ENCODE data around the gene C4BPB. TPM values are rescaled to one million over a fixed set of nuclear protein-coding genes. Genes with fewer than 3 reads are reported as not detected.

Gene C4BPB
- total and polyA plus RNA-seq, 2 of the 4 experiments (the other 2 are of a cell fraction): not detected

GRCh38 chr1:207059881-207060280 lies 28.8 kb upstream of the C4BPB start:
- BruUV-seq (replicated peaks): no TSS peak
- CTCF ChIA-PET: interaction anchor here (0.8 kb wide), 1 partner anchor 14 kb away, joined by 3 read pairs; no protein-coding TSS in a partner anchor

More at GRCh38 chr1:207059881-207060280, 28.8 kb upstream of the C4BPB start:
- Histone ChIP-seq H3K14ac (replicated peaks; ENCODE audit: low read depth, low read length) (no peak overlapping the region), H3K9me1 (ENCODE audit: insufficient read depth, low read length) (no peaks in the 10 kb centered on the region; the same call in 1 of the 2 replicates), H2AK5ac (ENCODE audit: low read depth, low read length) (no peak overlapping the region), H3K4me1 (ENCODE audit: control insufficient read depth, insufficient read depth, low read length) (no peaks in the 10 kb centered on the region), H3K4me2 (ENCODE audit: low read depth, low read length) (no peak overlapping the region), H2BK120ac (ENCODE audit: low read depth, low read length) (no peak overlapping the region), H3K4ac (ENCODE audit: low read depth, low read length) (no peak overlapping the region), H3K4me3 (ENCODE audit: insufficient read depth, low read depth, low read length) (no peak overlapping the region), H3K18ac (ENCODE audit: low read depth, low read length) (no peak overlapping the region), H4K5ac (ENCODE audit: low read depth, low read length) (no peak overlapping the region), H2BK20ac (ENCODE audit: low read depth, low read length) (no peak overlapping the region), H4K91ac (ENCODE audit: insufficient read depth, low read depth, low read length) (no peak overlapping the region), H2BK15ac (ENCODE audit: low read depth, low read length) (no peak overlapping the region), H3K23ac (ENCODE audit: low read depth, low read length) (no peak overlapping the region), H3K56ac (ENCODE audit: extremely low read depth, insufficient read depth, low read length) (no peak overlapping the region), H4K20me1 (ENCODE audit: insufficient read depth, low read length) (no peaks in the 10 kb centered on the region), H3K36me3 (ENCODE audit: control insufficient read depth, insufficient read depth, low read length) (no peaks in the 10 kb centered on the region), H4K8ac (ENCODE audit: low read depth in 2 of 2, low read length in 2 of 2) (no peak overlapping the region), H2AFZ (replicated peaks; ENCODE audit: low read length, poor library complexity) (no peak overlapping the region), H2BK5ac (ENCODE audit: low read depth, low read length, poor library complexity, severe bottlenecking) (no peak overlapping the region), H3K27me3 (ENCODE audit: control insufficient read depth, insufficient read depth, low read length) (peaks cover 2% of the 10 kb centered on the region), H3K9ac (ENCODE audit: low read depth, low read length) (no peak overlapping the region), H3K9me3 (ENCODE audit: control insufficient read depth, insufficient read depth, low read length) (no peaks in the 10 kb centered on the region), H3K27ac (ENCODE audit: insufficient read depth, low read length) (no peak overlapping the region), H3K79me1 (ENCODE audit: low read depth in 1 of 2, low read length in 2 of 2) (no peaks in the 10 kb centered on the region), H2AK9ac (replicated peaks; ENCODE audit: low read depth, low read length, poor library complexity) (no peak overlapping the region)
- dilution Hi-C loops (cut with HindIII; ENCODE audit: low sequenced_read_pairs, unreplicated experiment): no loop called here
- POLR2A ChIA-PET (ENCODE audit: unreplicated experiment): no interaction called here
- TF ChIP-seq RCOR1 (IDR thresholded peaks at IDR 0.05; ENCODE audit: insufficient replicate concordance, low read length): no peak
- no peak for TF ChIP-seq MAZ (IDR thresholded peaks at IDR 0.05; ENCODE audit: borderline replicate concordance, low read depth, low read length)
- TF ChIP-seq FOS (IDR thresholded peaks at IDR 0.05; ENCODE audit: low read depth, low read length): no peak
- TF ChIP-seq RAD21 (IDR thresholded peaks at IDR 0.05; ENCODE audit: low read length): no peak
- no peak for TF ChIP-seq RFX5 (IDR thresholded peaks at IDR 0.05; ENCODE audit: low read depth, low read length)
- TF ChIP-seq, protein P1, sequence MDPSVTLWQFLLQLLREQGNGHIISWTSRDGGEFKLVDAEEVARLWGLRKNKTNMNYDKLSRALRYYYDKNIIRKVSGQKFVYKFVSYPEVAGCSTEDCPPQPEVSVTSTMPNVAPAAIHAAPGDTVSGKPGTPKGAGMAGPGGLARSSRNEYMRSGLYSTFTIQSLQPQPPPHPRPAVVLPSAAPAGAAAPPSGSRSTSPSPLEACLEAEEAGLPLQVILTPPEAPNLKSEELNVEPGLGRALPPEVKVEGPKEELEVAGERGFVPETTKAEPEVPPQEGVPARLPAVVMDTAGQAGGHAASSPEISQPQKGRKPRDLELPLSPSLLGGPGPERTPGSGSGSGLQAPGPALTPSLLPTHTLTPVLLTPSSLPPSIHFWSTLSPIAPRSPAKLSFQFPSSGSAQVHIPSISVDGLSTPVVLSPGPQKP (IDR thresholded peaks at IDR 0.05; ENCODE audit: borderline replicate concordance, low read depth, low read length): no peak
- no peak for TF ChIP-seq BHLHE40 (IDR thresholded peaks at IDR 0.05; ENCODE audit: low read depth, low read length)
- no peak for TF ChIP-seq POLR2A (IDR thresholded peaks at IDR 0.05; ENCODE audit: low read depth, low read length)
- no peak for TF ChIP-seq NFE2L2 (IDR thresholded peaks at IDR 0.05; ENCODE audit: low read depth, low read length)
- no peak for TF ChIP-seq CHD1 (IDR thresholded peaks at IDR 0.05; ENCODE audit: low read depth, low read length)
- TF ChIP-seq SMC3 (IDR thresholded peaks at IDR 0.05; ENCODE audit: low read depth, low read length): no peak
- TF ChIP-seq MAFK (IDR thresholded peaks at IDR 0.05; ENCODE audit: low read depth, low read length): no peak
- intact Hi-C loops (cut with micrococcal nuclease): no loop called here
- WGBS, 2 experiments (ENCODE audit: extremely low coverage in 2 of 2, insufficient read length in 1 of 2): no CpG with 5 or more reads among the region's 4 CpGs
- no peak for ATAC-seq (ENCODE audit: low read depth)
- no peak for DNase-seq
- in situ Hi-C loops (cut with MboI; ENCODE audit: low sequenced_read_pairs): no loop called here
